ENCODE measurements around the gene PBX2.
"Not testable (repeated sequence)": the region's sequence is repeated elsewhere in the genome, so short reads cannot be mapped to it uniquely, and the experiment has no call there.

PBX2 gene

DNA sequence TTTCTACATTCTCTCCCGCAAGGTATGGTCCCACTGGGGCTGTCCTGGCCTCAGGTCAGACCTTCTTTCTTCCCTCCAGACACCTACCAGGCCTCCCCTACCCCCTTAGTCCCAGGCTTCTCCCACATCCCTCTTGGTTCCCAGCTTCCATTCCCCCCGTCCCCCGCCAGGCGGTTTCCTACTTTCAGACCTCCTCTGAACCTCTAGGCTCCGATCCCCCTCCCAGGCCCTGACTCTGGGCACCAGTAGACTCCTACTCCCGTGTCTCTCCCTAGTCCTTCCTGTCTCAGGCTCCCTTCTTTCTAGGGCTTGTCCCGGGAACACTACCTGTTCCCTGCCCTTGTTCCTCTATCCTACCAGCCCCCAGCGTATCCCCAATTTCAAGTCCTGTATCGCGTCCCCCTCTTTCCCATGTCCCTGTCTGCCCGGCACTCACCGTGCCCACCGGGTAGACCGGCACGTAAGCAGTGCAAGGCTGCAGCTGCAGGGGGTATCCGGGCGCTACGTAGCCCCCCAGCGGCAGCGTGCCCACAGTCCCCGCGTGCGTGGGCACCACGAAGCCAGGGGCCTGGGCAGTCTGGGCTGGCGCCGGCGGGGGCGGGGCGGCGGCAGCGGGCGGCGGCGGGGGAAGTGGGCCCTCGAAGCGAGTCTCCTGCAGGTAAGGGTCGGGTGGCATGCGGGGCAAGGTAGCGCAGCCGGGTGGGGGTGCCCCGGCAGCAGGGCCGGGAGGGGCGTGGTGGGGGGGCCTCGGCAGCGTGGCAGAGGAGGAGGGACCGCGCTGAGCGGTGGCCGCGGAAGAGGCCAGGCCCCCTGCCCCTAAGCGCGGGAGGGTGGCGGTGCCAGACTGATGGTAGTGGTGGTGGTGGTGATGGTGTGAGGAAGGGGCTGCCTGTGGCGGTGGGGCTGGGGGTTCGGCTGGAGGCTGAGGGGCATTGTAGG is 39.8 kb downstream of the PBX2 start:
- TF ChIP-seq, protein P1, sequence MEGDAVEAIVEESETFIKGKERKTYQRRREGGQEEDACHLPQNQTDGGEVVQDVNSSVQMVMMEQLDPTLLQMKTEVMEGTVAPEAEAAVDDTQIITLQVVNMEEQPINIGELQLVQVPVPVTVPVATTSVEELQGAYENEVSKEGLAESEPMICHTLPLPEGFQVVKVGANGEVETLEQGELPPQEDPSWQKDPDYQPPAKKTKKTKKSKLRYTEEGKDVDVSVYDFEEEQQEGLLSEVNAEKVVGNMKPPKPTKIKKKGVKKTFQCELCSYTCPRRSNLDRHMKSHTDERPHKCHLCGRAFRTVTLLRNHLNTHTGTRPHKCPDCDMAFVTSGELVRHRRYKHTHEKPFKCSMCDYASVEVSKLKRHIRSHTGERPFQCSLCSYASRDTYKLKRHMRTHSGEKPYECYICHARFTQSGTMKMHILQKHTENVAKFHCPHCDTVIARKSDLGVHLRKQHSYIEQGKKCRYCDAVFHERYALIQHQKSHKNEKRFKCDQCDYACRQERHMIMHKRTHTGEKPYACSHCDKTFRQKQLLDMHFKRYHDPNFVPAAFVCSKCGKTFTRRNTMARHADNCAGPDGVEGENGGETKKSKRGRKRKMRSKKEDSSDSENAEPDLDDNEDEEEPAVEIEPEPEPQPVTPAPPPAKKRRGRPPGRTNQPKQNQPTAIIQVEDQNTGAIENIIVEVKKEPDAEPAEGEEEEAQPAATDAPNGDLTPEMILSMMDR (IDR thresholded peaks at IDR 0.05; ENCODE audit: borderline replicate concordance, insufficient read depth, low read depth, low read length): no peak
- no peak overlapping the region for H3K4me3 ChIP-seq (ENCODE audit: low read depth, low read length)

DNA sequence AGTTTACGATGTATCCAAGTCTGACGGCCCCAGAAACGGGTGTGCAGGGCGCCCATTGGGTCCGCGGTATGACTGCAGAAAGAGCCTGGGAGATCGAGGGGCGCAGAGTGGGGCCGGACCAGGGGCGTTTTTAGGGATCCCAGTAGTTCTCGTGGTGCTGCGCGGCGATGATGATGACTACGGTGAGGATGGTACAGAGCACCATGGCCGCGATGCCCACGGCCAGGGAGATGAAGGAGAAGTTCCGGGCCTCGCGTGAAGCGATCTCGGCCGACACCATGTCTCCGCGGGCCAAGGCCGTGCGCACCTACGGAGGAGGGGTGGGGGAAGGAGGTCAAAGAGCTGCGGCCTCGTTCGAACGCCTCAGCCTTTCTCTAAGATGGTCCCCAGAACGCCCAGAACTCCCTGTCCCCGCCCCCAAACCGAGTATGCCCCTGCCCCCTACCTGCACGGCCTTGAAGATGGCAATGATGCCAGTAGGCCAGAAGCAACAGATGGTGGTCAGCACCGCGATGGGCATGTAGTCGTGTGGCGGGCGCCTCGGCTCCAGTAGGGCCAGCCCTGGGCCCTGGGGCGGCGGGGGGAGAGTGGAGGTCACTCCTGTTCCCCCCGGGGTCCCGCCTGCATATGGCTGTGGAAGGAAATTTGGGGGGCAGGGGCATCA is 40.8 kb downstream of the PBX2 start:
- TF ChIP-seq, protein P1 (IDR thresholded peaks at IDR 0.05; ENCODE audit: borderline replicate concordance, insufficient read depth, low read depth, low read length): no peak
- H3K4me3 ChIP-seq (ENCODE audit: low read depth, low read length): no peak overlapping the region

DNA sequence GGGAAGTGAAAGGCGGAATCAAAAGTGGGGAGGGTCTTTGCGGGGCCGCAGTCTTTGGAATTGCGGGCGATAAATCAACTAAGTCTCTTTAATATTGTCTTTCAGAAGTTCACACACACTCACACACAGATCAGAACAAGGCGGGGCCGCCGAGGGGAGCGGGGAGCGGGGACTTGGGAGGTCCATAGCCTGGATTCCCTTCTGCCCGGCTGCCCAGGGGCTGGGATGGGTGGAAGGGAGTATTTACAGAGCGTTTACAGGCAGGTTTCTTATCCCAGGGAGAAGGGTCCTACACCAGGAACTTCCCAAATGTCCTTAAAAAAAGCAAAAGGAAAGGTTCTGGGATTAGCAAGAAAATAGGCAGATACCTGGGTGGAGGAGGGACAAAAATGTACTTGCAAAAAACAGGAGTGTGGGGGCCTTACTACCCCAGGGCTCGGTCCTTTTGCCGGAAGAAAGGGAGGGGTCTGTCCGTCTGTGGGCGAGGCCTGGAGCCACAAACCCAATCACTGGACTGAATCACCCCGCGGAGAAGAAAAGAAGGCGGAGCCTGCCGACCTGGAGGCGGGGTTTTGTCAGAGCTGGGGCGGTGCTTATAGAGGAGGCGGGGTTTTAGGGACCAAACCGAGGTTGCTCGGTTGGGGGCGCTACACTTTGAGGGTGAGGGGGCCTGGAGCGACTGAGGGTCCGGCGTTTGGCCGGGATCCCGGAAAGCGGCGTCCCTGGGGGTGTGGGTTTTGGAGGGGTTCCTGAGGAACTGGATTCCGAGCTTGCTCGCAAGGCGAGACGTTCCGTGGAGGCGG is 41.5 kb downstream of the PBX2 start:
- TF ChIP-seq, protein P1 (IDR thresholded peaks at IDR 0.05; ENCODE audit: borderline replicate concordance, insufficient read depth, low read depth, low read length): no peak
- no peak overlapping the region for H3K4me3 ChIP-seq (ENCODE audit: low read depth, low read length)

DNA sequence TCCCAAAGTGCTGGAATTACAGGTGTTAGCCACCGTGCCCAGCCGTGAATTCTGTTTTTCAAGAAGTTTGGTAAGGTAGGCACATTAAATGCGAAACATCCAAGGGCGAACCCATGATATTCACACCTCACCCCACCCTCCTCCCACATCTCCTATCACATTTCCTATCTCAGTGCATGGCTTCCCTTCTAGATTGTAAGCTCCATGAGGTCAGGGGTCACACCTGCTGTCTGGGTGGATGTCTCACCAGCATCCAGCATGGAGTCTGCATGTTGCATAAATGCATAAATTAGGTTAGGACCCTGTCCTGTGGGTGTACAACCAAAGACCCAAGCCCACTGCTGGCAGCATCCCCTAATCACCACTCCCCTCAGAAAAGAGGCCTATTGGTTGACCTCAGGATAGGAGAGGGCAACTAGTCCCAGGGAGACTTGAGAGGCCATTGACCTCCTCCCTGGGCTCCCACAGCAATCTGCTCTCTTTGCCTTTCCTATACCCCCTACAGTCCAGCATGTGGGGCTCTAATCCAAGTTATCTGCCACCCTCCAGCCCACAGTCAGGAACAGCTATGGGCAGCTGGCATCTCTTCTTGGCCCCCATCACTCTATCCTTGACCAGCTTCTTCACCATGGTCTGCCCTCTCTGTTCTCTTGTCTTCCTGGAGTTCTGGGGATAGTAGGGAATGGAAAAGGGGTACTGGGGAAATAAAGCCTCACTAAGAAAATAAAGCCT is 42.4 kb downstream of the PBX2 start:
- H3K4me3 ChIP-seq (ENCODE audit: low read depth, low read length): no peak overlapping the region
- TF ChIP-seq, protein P1 (IDR thresholded peaks at IDR 0.05; ENCODE audit: borderline replicate concordance, insufficient read depth, low read depth, low read length): no peak

DNA sequence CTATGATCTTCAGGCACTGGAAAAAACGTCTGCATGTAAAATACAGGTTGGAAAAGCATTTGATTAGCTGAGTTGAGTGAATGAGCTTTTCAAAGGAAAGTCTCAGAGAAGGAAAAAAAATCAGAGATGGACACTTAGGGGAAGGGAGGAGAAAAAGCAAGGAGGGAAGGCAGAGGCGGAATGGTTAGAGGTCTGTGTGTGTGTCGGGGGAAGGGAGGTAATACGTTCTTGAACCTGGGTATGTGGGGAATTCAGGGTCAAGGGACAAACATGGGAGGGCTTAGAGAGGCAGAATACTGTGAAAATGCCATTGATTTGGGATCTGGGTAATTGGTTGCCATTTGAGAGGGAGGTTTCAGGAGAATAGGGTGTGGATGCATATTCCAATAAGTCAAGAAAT is 43.3 kb downstream of the PBX2 start:
- H3K4me3 ChIP-seq (ENCODE audit: low read depth, low read length): no peak overlapping the region
- TF ChIP-seq, protein P1 (IDR thresholded peaks at IDR 0.05; ENCODE audit: borderline replicate concordance, insufficient read depth, low read depth, low read length): no peak

DNA sequence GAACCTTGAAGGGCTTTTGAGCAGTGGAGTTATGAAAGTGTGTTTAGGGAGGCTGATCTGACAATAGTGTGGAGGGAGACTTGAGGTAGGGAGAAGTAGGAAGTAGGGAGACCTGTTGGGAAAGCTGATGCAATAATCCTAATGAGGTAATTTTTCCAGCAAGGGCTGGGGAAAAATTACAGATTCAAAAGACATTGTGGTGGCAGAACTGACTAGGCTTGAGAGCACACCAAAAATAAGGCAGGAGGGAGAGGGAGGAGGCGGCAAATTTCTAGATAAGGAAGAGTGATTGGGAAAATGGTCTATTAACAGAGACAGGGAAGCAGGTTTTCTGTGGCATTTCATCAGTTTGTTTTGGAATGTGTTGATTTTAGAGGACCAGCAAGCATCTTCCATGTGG is 43.7 kb downstream of the PBX2 start:
- H3K4me3 ChIP-seq (ENCODE audit: low read depth, low read length): no peak overlapping the region
- TF ChIP-seq, protein P1 (IDR thresholded peaks at IDR 0.05; ENCODE audit: borderline replicate concordance, insufficient read depth, low read depth, low read length): no peak

DNA sequence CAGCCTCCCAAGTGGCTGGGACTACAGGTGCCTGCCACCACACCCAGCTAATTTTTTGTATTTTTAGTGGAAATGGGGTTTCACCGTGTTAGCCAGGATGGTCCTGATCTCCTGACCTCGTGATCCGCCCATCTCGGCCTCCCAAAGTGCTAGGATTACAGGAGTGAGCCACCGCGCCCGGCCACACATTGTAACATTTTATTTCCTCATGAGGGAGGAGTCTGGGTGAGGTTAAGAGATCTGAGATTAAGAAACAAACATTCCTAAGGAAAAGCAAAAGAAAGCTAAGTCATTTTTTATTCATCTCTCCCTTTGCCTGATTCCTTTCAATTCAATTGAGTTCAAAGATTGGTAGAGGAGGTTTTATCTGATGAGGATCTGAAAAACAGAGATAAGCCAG is 45.8 kb downstream of the PBX2 start:
- not testable (repeated sequence) for H3K4me3 ChIP-seq (ENCODE audit: low read depth, low read length)
